Activated CD8-positive, alpha-beta memory T cell treated with anti-CD3 and anti-CD28 coated beads, Interleukin-2, amount 50 U/mL, for 4 hours (primary cell): ENCODE measurements around the gene PDE3B.
A peak's percentile ranks its signal among the peaks of the same experiment; 100 is the strongest.
"Not testable (repeated sequence)": the region's sequence is repeated elsewhere in the genome, so short reads cannot be mapped to it uniquely, and the experiment has no call there.

Source experiments
- DNase-seq: peaks from one replicate; pipeline ENCODE4 v3.0.0-alpha.2; 2020

The PDE3B gene

DNA sequence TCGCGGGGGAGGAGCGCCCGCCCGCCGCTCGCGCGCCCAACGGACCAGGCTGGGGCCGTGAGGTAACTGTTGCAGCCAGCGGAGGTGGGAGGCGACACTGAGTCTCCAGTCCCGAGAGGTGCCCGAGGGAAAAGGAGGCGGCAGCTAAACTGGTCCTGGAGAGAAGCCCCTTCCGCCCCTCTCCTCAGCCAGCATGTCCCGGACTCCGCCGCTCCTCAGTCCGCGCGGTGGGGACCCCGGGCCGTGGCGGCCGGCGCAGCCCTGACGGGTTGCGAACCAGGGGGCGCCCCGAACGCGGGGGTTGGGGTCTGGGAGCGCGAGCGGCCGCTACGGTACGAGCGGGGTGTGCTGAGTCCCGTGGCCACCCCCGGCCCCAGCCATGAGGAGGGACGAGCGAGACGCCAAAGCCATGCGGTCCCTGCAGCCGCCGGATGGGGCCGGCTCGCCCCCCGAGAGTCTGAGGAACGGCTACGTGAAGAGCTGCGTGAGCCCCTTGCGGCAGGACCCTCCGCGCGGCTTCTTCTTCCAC, at the start of gene PDE3B:
Gene PDE3B (plus strand): TSS at position 108 of the 529 bp plus-strand sequence. CDS start 272 bp downstream, at position 380.
- peak; percentile 73 for DNase-seq

DNA sequence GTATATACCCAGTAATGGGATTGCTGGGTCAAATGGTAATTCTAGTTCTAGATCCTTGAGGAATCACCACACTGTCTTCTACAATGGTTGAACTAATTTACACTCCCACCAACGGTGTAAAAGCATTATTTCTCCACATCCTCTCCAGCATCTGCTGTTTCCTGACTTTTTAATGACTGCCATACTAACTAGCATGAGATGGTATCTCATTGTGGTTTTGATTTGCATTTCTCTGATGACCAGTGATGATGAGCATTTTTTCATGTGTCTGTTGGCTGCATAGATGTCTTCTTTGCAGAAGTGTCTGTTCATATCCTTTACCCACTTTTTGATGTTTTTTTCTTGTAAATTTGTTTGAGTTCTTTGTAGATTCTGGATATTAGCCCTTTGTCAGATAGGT, 48.3 kb upstream of the PDE3B start:
- not testable (repeated sequence) for DNase-seq

DNA sequence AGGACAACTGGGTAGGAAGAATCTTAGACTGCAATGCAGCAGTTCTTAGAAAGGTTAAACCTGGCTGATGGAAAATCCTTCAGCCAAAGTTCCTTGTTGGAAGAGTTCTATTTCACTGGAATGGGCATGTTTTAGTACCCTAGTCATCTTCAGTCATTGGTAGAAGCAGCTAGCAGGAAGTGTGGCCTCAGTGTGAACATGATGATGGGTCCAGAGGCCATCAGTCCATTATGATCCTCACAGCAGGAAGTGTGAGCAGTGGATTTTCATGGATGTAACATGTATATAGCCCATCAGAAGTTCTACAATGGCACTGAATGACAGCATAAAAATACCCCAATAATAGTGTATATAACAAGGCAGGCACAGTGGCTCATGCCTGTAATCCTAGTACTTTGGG, 35.9 kb upstream of the PDE3B start:
- no peak for DNase-seq

DNA sequence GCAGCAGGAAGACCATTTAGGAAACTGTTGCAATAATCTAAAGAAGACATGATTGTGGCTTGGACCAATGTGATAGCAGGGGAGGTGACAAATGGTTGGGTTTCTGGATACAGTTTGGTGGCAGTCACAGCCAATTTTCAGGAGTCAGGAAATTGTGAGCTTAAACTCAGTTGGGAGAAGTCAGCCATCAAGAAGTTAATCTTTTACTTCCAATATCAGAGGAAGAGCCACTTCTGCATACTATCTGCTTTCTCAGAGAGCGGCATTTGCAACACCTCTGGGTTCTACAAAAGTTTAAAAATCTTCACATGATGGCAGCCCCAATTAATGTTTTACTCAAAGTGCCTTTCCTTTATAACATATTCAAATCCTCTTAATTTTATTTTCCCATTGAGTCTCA, 33.7 kb upstream of the PDE3B start:
- no peak for DNase-seq

DNA sequence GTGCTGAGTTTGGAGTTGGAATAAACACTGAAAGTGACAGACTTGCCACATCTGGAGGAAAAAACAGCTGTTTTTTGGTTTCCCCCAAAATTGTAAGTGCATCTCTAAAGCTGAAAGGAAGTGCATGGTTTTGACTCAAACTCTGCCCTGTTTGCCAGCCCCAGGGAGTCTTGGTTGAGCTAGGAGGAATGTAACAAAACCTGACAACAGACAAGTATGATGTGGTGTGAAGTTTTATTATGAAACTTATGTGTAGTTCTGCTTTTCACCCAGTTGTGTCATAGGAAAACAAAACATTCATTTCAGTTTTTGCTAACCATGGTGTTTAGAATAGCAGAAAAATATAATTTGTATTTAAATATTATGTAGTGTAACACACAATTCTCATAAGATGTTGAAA, 31.7 kb upstream of the PDE3B start:
- no peak for DNase-seq

DNA sequence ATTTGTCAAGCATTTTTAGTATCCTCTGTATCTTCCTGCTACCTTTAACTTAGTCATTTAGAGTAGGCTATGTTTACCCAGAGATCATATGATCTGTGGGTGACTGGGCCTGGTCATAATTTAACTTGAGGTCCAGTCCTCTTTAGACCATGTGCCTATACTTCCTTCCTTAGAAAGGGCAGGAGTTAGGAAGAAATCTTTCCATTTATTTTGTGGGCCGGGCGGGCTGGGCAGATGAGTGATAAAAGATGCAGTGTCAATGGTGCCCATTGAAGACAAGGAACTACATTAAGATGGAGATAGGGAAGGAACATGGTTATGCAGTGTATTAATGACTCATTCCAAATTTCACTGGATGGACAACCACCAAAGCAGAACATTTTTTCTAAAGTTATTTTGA, 30.9 kb upstream of the PDE3B start:
- DNase-seq = no peak

DNA sequence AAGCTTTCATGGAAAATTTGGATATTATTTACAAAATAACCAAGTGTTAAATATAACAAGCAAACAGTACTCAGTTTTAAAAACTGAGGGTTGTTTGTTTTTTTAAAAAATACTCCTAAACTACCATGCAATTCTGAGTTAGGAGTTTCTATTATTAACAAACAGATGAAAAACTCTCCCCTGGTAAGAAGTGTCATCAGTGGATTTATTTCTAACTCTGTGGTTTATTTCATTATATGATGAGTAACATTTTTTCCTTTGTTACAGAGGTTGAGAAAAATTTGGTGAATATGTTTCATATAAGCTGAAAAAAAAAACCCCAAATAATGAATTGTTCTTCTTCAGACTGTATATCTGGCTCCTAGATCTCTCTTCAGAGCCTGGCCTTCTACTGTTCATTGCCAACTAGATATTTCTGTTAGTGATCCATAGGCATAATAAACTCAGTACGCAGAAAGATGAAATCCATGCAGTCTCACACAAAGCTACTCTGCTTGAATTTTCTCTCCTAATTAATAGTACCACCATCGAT, 29.4 kb upstream of the PDE3B start:
- DNase-seq = no peak

DNA sequence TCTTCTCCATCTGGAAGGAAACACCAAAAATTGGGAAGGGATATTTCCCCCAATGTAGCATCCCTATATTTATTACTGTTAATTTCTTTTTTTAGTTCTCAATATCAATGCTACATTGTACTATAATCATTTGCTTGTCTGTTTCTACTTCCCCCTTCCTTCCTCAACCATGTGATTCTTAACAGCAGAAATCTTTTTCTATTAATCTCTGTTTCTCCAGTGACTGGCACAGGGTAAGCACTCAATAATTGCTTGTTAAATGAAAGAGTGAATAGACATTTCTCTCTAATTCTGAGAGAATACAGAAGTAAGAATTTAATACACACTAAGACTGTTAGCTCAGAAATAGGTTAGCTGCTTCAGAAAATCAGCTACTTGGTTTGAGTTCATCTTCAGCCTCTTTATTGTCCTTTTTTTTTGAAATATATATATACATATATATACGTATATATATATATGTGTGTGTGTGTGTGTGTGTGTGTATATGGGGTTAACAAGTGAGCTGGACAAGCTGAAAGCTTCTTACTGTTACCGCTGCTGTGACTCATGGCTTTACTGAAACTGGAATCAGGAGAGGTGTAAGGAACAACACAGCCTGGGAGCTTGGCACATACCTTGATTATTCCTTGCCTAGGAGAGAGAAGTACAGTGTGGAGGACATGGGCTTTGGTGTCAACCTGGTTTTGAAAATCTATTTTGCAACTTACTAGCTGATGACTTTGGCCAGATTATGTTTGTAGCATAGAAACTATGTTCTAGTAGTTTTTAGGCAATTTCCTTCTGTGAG, 26.2 kb upstream of the PDE3B start:
- no peak for DNase-seq

DNA sequence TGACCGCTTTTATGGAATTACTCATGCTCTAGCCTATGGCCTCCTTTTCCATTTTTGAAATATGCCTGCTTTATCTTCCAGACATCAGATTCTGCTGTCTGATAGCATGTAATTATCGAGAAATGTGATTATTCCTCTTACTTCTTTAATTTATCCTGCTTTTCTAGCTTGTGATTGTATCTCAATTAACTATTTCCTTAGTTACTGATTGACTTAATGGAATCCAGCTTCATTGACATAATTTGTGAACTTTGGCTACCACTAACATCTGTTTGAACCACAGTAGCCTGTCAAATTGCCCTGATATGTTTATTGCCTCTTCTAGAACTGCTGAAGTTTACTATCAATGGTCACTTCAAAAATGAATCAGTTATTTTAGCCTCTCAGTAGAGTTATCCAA, 25.5 kb upstream of the PDE3B start:
- DNase-seq = no peak

DNA sequence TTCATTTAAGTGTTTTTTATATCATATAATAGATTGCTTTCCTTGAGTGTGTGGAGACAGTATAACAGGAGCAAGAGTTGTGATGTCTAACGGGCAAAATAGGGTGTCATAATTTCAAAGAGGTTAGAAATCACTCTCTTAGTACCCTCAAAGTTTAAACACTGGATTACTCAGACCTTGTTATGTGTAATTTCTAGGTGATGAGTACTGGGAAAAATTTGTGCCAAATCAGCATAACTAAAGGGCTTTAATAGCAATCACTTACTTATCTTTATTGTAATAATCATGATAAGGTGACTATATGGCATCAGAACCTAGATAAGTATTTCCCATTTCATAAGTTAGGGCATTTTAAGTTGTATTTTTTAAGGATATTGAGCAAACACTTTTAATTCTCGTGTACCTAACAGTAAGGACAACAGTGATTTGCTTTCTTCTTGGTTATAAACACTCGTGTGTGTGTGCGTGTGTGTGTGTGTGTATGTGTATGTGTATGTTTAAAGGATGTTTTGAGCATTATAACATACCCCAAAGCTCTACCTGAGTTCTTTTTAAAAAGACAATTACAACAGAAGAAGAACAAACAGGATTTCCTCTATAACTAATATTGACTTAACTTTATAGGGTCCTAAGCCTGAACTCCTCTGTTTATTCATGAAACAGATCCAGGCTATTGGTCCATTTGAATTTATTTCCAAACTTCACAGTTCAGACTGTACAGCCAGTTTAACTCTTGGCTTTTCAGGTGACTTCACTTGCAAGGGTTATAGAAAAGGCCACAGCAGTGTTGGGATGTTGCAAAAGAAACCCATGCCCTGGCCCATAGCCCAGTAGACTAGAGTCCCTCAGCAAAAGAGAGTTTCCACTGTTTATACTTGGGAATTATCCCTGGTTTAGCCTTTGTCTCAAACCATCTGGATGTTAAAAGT, 23.7 kb upstream of the PDE3B start:
- DNase-seq = no peak

DNA sequence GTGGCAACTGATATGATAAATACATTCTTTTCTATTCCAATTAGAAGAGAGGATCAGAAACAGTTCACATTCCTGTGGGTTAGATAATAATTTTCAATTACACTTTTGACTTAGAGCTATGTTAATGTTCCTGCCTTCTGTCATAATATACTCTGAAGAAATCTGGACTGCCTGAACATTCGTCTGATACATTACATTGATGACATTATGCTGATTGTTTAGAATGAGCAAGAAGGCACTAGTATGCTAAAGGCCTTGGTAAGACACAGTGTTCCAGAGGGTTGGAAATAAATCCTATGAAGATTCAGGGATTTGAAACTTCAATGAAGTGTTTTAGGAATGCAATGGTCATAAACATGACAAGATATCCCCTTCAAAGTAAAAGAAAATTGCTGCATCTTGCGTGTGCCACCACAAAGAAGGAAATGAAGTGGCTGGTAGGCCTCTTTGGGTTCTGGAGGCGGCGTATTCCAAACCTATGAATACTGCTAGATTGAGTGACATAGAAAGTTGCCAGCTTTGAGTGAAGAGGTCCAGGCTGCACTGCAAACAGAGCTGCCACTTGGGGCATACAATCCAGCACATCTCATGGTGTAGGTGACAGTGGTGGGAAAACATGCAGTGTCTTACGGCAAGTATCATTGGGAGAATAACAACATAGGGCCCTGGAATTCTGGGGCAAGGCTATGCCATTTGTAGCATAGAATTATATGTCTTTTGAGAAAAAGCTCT, 21.2 kb upstream of the PDE3B start:
- DNase-seq = no peak

DNA sequence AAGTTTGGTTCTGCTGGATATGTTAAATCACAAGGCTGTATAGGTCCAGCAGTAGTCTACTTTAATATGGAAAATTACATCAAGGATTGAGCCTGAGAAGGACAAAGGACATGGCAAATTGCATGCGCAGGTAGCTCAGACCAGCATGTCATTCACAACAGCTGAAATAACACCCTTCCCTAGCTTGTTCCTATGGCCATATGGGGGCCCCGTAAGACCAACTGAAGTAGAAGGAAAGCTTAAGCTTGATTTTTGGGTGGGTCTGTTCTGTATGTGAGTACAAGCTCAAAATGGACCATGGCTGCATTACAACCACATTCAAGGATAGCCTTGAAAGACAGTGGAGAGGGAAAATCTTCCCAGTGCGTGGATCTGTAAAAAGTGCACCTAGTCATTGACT, 20.6 kb upstream of the PDE3B start:
- DNase-seq = no peak

DNA sequence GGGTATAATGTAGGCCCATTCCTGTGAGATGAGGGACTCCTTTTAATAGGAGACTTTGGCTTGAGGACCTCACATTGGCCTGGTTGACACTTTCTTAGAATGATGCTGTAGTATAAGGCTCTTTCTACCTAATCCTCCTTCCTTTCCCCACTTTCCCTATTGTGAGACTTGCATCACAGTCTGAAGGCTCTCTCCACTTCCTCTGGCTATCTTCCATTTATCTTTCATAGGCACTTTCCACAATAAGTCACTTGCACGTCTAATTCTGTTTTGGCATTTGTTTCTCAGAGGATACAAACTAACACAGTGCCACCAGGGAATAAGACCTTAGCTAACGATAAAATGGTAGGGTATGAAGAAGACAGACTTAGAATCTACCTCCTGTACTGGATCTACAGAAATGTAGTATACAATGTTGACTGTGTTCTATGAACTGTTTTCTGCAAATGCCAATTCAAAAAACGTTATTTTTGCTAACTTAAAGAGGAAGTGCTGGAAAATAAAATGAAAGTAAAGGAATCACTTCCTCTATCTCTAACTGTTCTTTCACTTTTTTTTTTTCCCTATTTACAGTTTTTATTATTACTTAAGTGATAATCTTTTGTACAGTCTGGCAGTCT, 17.9 kb upstream of the PDE3B start:
- DNase-seq = no peak

DNA sequence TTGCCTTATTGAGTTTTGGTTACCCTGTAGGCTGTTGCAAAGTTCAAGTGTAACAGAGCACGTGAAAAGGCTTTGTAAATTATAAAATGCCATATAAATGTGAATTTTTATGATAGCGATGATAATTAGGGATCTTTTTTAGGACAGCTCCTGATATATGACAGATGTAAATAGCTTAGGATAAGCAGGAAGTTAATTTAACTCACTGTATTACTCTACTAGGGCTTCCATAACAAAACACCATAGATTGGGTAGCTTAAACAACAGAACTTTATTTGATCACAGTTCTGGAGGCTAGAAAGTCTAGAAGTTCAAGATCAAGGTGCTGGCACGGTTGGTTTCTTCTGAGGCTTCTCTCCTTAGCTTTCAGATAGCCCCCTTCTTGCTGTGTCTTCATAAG, 17.0 kb upstream of the PDE3B start:
- DNase-seq = no peak

DNA sequence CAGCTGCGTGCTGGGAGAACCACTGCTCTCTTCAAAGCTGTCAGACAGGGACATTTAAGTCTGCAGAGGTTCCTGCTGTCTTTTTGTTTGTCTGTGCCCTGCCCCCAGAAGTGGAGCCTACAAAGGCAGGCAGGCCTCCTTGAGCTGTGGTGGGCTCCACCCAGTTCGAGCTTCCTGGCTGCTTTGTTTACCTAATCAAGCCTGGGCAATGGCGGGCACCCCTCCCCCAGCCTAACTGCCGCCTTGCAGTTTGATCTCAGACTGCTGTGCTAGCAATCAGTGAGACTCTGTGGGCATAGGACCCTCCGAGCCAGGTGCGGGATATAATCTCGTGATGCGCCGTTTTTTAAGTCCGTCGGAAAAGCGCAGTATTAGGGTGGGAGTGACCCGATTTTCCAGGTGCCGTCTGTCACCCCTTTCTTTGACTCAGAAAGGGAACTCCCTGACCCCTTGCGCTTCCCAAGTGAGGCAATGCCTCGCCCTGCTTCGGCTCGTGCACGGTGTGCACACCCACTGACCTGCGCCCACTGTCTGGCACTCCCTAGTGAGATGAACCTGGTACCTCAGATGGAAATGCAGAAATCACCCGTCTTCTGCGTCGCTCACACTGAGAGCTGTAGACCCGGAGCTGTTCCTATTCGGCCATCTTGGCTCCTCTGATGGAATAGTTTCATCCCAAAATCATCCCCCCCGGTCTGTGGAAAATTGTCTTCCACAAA, 9.9 kb upstream of the PDE3B start:
- DNase-seq = peak; percentile 31

DNA sequence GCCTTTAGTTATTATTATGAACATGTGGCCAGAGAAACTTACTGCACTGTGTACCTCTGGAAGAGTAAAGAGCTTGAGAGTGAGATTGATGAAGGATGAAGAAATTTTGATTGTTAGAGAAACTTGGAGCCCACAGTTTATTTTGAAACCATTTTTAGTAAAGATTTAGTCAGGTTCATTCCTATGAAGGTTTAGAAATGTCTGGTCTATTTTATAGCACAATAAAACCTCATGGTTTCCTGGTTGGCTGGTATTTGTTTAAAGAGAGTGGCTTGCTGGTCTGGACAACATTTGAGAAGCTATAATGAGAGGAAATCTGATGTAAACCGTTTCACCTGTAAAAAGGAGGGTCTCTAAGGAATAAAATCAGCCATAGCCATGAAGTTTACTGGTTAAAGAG, 8.8 kb upstream of the PDE3B start:
- no peak for DNase-seq

DNA sequence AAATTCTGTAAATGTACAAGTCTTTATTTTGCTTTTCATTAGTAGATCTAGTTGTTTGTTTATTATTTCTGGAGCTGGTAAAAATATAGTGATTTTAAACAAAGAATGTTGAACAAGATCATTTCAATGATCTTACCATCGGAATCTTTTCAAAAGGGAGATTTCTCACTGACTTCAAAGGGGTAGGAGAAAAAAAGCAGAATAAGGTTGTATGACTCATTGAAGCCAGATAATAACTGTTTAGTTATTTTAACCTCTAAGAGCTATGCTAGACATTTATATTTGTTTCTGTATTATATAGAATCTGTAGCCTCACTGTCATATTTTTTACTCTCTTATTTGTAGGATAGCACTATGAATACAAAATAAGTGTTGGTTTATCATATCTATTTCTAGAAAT, 8.1 kb upstream of the PDE3B start:
- DNase-seq = no peak

DNA sequence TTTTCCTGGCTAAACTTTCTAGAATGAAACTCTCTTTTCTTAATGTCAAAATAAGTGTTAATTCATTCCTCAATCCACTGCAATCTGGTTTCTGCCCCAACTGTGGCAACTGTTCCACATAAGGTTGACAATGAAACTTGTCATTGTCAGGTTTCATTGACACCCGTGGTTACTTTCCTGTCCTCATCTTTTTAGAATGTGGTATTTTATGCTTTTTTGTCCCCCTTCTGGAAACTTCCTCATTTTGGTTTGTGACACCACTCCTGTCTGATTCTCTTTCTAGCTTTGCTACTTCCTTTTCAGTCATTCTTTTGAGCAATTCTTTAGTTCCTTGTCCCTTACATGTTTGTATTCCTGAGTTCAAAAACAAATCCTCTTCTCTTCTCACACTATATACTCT, 7.5 kb upstream of the PDE3B start:
- DNase-seq = no peak

DNA sequence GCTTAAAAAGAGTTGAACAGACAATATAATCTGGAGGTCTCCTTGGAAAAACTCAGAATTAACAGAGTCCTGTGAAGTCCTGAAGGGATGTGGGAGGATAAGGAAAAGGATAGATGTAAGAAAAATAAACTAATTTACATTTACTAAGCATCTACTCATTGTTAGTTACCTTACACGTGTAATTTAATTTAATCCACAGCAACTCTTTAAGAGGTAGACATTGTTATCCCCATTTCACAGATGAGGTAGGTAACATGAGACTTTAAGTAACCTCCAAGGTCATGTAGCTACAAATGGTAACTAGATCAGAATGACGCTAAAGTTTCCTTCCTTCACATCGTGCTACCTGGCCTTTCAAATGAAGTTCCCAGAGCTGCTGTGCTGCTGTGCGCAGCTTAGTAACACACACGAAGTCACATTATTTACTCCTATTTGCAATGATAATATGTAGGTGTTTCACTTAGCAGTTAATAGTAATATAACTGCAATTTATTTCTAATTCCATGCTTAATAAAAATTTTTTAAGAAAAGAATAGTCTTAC, 5.7 kb upstream of the PDE3B start:
- no peak for DNase-seq

DNA sequence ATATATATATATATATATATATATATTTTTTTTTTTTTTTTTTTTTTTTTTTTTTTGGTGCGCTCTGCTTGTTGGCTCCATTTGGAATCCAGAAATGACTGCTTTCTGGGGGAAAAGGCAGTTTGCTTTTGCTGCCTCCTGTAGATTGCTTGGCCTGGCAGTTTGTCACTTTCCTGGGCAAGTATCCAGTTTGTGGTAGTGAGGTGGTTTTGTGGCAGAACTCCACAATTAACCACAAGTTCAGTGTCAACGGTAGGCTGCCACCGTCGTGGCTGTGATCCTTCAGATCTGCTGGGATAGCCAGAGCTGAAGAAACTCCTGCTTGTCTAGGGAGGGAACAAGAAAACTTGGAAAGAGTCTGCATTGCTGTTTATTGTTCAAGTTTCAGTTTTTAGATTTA, 5.0 kb upstream of the PDE3B start:
- DNase-seq = no peak

DNA sequence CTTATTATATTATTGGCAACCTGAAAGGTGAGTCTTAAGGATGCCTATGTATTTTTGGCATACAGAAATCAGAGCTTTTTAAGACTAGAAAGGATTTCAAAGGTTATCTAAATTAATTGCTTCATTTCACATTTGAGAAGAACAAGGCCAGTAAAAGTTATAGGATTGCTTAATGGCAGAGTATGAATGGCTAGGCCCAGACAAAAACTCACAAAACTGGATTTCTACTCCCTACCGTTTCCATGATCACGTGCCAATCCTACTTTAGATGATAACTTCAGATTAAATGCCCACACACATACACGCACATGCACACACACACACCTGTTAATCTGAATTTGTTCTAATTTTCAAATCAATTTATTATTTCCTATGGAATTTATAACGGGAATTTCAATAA, 1.8 kb upstream of the PDE3B start:
- no peak for DNase-seq

DNA sequence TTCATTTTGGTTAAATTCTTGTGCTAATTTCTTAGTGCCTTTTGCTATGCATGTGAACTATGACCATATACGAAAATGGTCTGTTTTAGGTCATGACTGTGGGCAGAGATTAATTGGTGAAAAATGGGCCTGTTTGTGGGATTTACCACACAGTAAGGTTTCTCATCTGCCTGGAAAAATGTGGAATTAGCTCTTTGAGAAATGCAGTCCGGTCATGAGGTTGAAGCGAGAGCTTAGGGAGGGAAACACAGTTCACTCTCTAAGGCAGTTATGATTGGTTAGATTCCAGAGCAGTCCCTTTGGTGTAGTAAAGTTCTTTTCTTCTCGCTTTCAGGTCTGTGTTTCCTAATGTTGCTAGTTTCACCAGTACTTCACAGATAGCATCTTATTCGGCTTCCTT, 1.2 kb upstream of the PDE3B start:
- no peak for DNase-seq
